Upper lobe of left lung (tissue), 6 donors: ENCODE results near the gene ZNF652. TPM values are rescaled to one million over a fixed set of nuclear protein-coding genes. Genes with fewer than 3 reads are reported as not detected.

Source experiments
- ATAC-seq, 2 donors: fragments of 200-7000 bp; cut with Tn5 transposase; one replicate each; pipeline ENCODE4 v1.9.1; 2022; ENCODE audit warnings: mild to moderate bottlenecking in 2 of 2, moderate library complexity in 2 of 2; ENCODE audit not compliant: low FRiP score in 2 of 2
- DNase-seq, 2 donors: peaks; one replicate each; pipeline ENCODE4 v3.0.0-alpha.2; 2019 to 2020
- H3K27ac ChIP-seq, 4 donors: fragments of 200-600 bp; sonication (generic); one replicate each; pipeline ENCODE4 v1.5.1; 2016 to 2019
- H3K27me3 ChIP-seq, 4 donors: fragments of 200-600 bp; sonication (generic); one replicate each; pipeline ENCODE4 v1.5.1; 2017 to 2019
- H3K36me3 ChIP-seq, 4 donors: fragments of 200-600 bp; sonication (generic); one replicate each; pipeline ENCODE4 v1.5.1; 2016 to 2019
- H3K4me1 ChIP-seq, 4 donors: fragments of 200-600 bp; sonication (generic); one replicate each; pipeline ENCODE4 v1.5.1; 2018 to 2019
- H3K4me3 ChIP-seq, 4 donors: fragments of 200-600 bp; sonication (generic); one replicate each; pipeline ENCODE4 v1.5.1; 2017 to 2019; ENCODE audit warnings: mild to moderate bottlenecking in 2 of 4, moderate library complexity in 1 of 4
- H3K9me3 ChIP-seq, 4 donors: fragments of 200-600 bp; sonication (generic); one replicate each; pipeline ENCODE4 v1.5.1; 2018 to 2019
- CTCF ChIP-seq, 6 experiments: fragments of 450-650 bp in 4 of 6; fragments of 200-600 bp in 2 of 6; sonication (generic) in 2 of 6; IDR thresholded peaks; one replicate each; pipeline ENCODE4 v1.5.1; 2016 to 2019; ENCODE audit warnings: antibody characterized with exemption in 6 of 6
- EP300 ChIP-seq, 4 donors: sonication (generic); formaldehyde crosslinking; IDR thresholded peaks; one replicate each; pipeline ENCODE4 v1.5.1; 2017; ENCODE audit warnings: antibody characterized with exemption in 4 of 4, control low read depth in 2 of 4
- POLR2A ChIP-seq, 4 donors: fragments of 450-650 bp; IDR thresholded peaks; one replicate each; pipeline ENCODE4 v1.5.1; 2016 to 2017; ENCODE audit warnings: antibody characterized with exemption in 4 of 4, mild to moderate bottlenecking in 2 of 4
- POLR2AphosphoS5 ChIP-seq, 2 donors: sonication (generic); formaldehyde crosslinking; IDR thresholded peaks; one replicate each; pipeline ENCODE4 v1.5.1; 2017; ENCODE audit warnings: antibody characterized with exemption in 2 of 2
- WGBS, 2 donors: methylation state at CpG; one replicate each; pipeline ENCODE4 v1.1.5; 2017 to 2018; 5-methylcytosine and 5-hydroxymethylcytosine counted together
- total RNA-seq, 6 donors: library from RNA; depleted of rRNA in 4 of 6; stranded (reverse); fragments of >200 nt in 4 of 6; gene quantifications; one replicate each; pipeline versions ENCODE4 v1.1.0 to v1.2.1, GENCODE V29; 2016 to 2021
- donor health status: DM: no; HTN: no; CAD: no; lungs with moderate emphysema.
- donor health status: DM: no; HTN: yes; CAD: no; lungs with severe emphysema.

ZNF652 gene
- total RNA-seq, 6 donors from 2014 or later: 29.4 to 69.4 (median 41.5) TPM

GRCh38 chr17:49333804-49334203, 28.2 kb downstream of the ZNF652 start:
- no peak for ATAC-seq
- WGBS, 2 donors: 41 to 59% methylated on average over 1 of the region's 1 CpG
- Histone ChIP-seq H3K36me3 (no peaks in the 10 kb centered on the region), H3K27me3 (no peaks in the 10 kb centered on the region), H3K4me1 (peaks cover 2 to 12% (median 8%) of the 10 kb centered on the region in 4 donors), H3K27ac (no peak overlapping the region), H3K4me3 (no peak overlapping the region), H3K9me3 (no peaks in the 10 kb centered on the region)
- no peak for DNase-seq
- TF ChIP-seq CTCF (IDR thresholded peaks at IDR 0.05) (no peak), EP300 (IDR thresholded peaks at IDR 0.05) (no peak), POLR2A (IDR thresholded peaks at IDR 0.05) (no peak), POLR2AphosphoS5 (IDR thresholded peaks at IDR 0.05) (no peak)

DNA sequence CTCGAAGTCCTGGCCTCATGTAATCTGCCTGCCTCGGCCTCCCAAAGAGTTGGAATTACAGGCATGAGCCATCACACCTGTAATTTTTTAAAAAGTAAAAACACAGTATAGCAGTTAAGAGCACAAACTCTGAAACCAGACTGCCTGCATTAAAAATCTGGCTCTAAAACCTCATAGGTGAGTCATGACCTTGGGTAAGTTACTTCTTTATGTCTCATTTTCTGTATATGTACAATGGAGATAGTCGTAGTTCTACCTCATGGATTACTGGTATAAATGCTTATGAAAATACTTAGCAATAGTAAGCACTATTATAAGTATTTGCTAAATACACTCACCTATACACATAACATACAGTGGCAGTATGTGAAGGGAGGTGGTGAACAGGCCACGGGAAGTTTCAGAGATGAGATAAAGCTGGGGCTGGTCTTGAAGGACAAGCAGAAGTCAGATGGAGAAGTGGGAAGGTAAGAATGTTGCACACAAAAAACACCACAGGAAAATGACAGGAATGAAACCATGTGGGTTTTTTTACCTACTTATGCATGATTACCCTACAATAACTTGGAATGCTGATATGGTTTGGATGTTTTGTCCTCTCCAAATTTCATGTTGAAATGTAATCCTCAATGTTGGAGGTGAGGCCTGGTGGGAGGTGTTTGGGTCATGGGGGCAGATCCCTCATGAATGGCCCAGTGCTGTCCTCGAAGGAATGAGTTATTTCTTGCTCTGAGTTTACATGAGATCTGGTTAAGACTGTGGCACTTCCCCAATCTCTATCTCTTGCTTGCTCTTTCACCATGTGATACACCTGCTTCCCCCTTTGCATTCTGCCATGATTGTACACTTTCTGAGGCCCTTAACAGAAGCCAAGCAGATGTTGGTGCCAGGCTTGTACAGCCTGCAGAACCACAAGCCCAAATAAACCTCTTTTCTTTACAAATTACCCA, 33.9 kb downstream of the ZNF652 start:
- H3K27me3 ChIP-seq: no peaks in the 10 kb centered on the region
- WGBS, 2 donors: 79 to 80% methylated on average over 5 of the region's 5 CpGs
- no peak for DNase-seq
- no peaks in the 10 kb centered on the region for H3K36me3 ChIP-seq
- H3K4me3 ChIP-seq: no peak overlapping the region
- ATAC-seq: no peak
- no peaks in the 10 kb centered on the region for H3K9me3 ChIP-seq
- no peak for TF ChIP-seq POLR2AphosphoS5 (IDR thresholded peaks at IDR 0.05)
- H3K4me1 ChIP-seq: peaks cover 2 to 9% (median 6%) of the 10 kb centered on the region in 4 donors
- no peak overlapping the region for H3K27ac ChIP-seq

DNA sequence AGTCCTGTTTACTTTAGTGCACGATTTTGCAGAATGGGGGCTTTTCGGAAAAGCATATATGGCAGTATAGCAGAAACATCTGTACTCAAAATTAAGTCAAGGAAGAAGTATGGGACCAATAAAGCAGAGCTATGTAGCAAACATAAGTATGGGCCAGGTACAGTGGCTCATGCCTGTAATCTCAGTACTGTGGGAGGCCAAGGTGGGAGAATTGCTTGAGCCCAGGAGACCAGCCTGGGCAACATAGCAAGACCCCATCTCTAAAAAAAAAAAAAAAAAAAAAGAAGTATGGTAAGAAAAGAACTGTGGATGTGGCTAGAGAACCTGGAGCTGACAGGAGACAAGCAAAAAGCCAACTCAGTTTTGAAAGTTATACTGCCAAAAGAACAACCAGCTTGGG, 36.1 kb downstream of the ZNF652 start:
- ATAC-seq (no peak), DNase-seq (no peak)
- TF ChIP-seq POLR2AphosphoS5 (IDR thresholded peaks at IDR 0.05) (no peak), POLR2A (IDR thresholded peaks at IDR 0.05) (no peak), CTCF (IDR thresholded peaks at IDR 0.05) (no peak), EP300 (IDR thresholded peaks at IDR 0.05) (no peak)
- Histone ChIP-seq H3K4me3 (no peak overlapping the region), H3K27me3 (no peaks in the 10 kb centered on the region), H3K9me3 (no peaks in the 10 kb centered on the region), H3K36me3 (no peaks in the 10 kb centered on the region), H3K4me1 (peaks cover 3 to 9% (median 6%) of the 10 kb centered on the region in 4 donors), H3K27ac (no peak overlapping the region)
- 94 to 98% methylated on average over 2 of the region's 2 CpGs for WGBS, 2 donors

GRCh38 chr17:49318435-49318965, 43.5 kb downstream of the ZNF652 start:
- WGBS, 2 donors: 69 to 81% methylated on average over 6 of the region's 6 CpGs

More at GRCh38 chr17:49318435-49318965, 43.5 kb downstream of the ZNF652 start:
- Histone ChIP-seq H3K4me3 (no peak overlapping the region), H3K4me1 (peaks cover 3 to 28% (median 15%) of the 10 kb centered on the region in 4 donors), H3K27ac (no peak overlapping the region), H3K27me3 (no peaks in the 10 kb centered on the region), H3K9me3 (no peaks in the 10 kb centered on the region), H3K36me3 (peaks cover 0 to 4% (median 0%) of the 10 kb centered on the region in 4 donors)
- DNase-seq: no peak
- ATAC-seq: no peak
- TF ChIP-seq EP300 (IDR thresholded peaks at IDR 0.05): no peak
- no peak for TF ChIP-seq CTCF (IDR thresholded peaks at IDR 0.05)
- no peak for TF ChIP-seq POLR2A (IDR thresholded peaks at IDR 0.05)
- no peak for TF ChIP-seq POLR2AphosphoS5 (IDR thresholded peaks at IDR 0.05)
